GM23338 (cell line): Measurements from ENCODE around the gene TTPAL. TPM values are rescaled to one million over a fixed set of nuclear protein-coding genes. Genes with fewer than 3 reads are reported as not detected.

Experiments used
- ATAC-seq: fragments of 200-7000 bp; cut with Tn5 transposase; 3 replicates; pipeline ENCODE4 v1.9.1; 2020
- DNase-seq: peaks from one replicate; pipeline ENCODE4 v3.0.0-alpha.2; 2015; ENCODE audit warnings: low spot score
- H2AFZ ChIP-seq: fragments of 200-600 bp; sonication (generic); 2 replicates; pipeline ENCODE4 v1.8.0; 2016; ENCODE audit warnings: antibody characterized with exemption, mild to moderate bottlenecking, moderate library complexity
- H3F3A ChIP-seq: fragments of 200-600 bp; sonication (generic); replicated peaks from 2 replicates; pipeline ENCODE4 v1.8.0; 2017; ENCODE audit warnings: antibody characterized with exemption, mixed run types, low read depth
- H3K27ac ChIP-seq: fragments of 200-600 bp; sonication (generic); 2 replicates; pipeline ENCODE4 v1.6.1; 2016; ENCODE audit warnings: low read depth
- H3K27me3 ChIP-seq: fragments of 200-600 bp; sonication (generic); 2 replicates; pipeline ENCODE4 v1.8.0; 2016; ENCODE audit warnings: mild to moderate bottlenecking, mixed run types, moderate library complexity; ENCODE audit not compliant: insufficient read depth
- H3K36me3 ChIP-seq: fragments of 200-600 bp; sonication (generic); 2 replicates; pipeline ENCODE4 v1.8.0; 2016; ENCODE audit warnings: mild to moderate bottlenecking; ENCODE audit not compliant: insufficient read depth
- H3K4me1 ChIP-seq: fragments of 200-600 bp; sonication (generic); 2 replicates; pipeline ENCODE4 v1.8.0; 2016; ENCODE audit warnings: mild to moderate bottlenecking, moderate library complexity; ENCODE audit not compliant: insufficient read depth
- H3K4me2 ChIP-seq: fragments of 200-600 bp; sonication (generic); 2 replicates; pipeline ENCODE4 v1.7.1; 2017; ENCODE audit warnings: mixed run types
- H3K4me3 ChIP-seq: fragments of 200-600 bp; sonication (generic); 2 replicates; pipeline ENCODE4 v1.6.1; 2016; ENCODE audit warnings: mixed run types
- H3K79me2 ChIP-seq: fragments of 200-600 bp; sonication (generic); replicated peaks from 2 replicates; pipeline ENCODE4 v1.8.0; 2017; ENCODE audit warnings: mild to moderate bottlenecking; ENCODE audit not compliant: insufficient read depth
- H3K9me2 ChIP-seq: fragments of 200-600 bp; sonication (generic); 2 replicates; pipeline ENCODE4 v1.8.0; 2017; ENCODE audit not compliant: insufficient read depth
- H4K20me1 ChIP-seq: fragments of 200-600 bp; sonication (generic); replicated peaks from 2 replicates; pipeline ENCODE4 v1.8.0; 2017; ENCODE audit warnings: mild to moderate bottlenecking; ENCODE audit not compliant: insufficient read depth
- H3K27ac Mint-ChIP-seq: 2 replicates; pipeline ENCODE4 v1.8.0; 2020; ENCODE audit warnings: inconsistent platforms, mild to moderate bottlenecking, moderate library complexity, mixed read lengths
- H3K27me3 Mint-ChIP-seq: 3 replicates; pipeline ENCODE4 v1.8.0; 2022; ENCODE audit warnings: low read depth, mild to moderate bottlenecking, moderate library complexity, mixed read lengths, inconsistent platforms; ENCODE audit not compliant: insufficient read depth, poor library complexity
- H3K36me3 Mint-ChIP-seq: 3 replicates; pipeline ENCODE4 v1.8.0; 2021; ENCODE audit warnings: low read depth, mild to moderate bottlenecking, inconsistent platforms, moderate library complexity, mixed read lengths
- H3K4me1 Mint-ChIP-seq: 3 replicates; pipeline ENCODE4 v1.8.0; 2020; ENCODE audit warnings: mild to moderate bottlenecking, inconsistent platforms, mixed read lengths
- H3K4me3 Mint-ChIP-seq: 3 replicates; pipeline ENCODE4 v1.8.0; 2021; ENCODE audit warnings: moderate library complexity, mild to moderate bottlenecking, inconsistent platforms, mixed read lengths
- H3K9me3 Mint-ChIP-seq: 3 replicates; pipeline ENCODE4 v1.8.0; 2020; ENCODE audit warnings: moderate library complexity, mild to moderate bottlenecking, inconsistent platforms, mixed read lengths
- CREB1 ChIP-seq: fragments of 250-450 bp; sonication (Bioruptor Pico); IDR thresholded peaks from 2 replicates; pipeline ENCODE4 v1.5.0; 2020; ENCODE audit warnings: low read depth, mild to moderate bottlenecking, moderate library complexity
- EZH2 ChIP-seq: fragments of 200-600 bp; sonication (generic); IDR thresholded peaks from one replicate; pipeline ENCODE4 v1.8.0; 2017; ENCODE audit warnings: antibody characterized with exemption, mild to moderate bottlenecking, low read depth; ENCODE audit not compliant: unreplicated experiment
- EZH2phosphoT487 ChIP-seq: fragments of 200-600 bp; sonication (generic); IDR thresholded peaks from one replicate; pipeline ENCODE4 v1.8.1; 2018; ENCODE audit warnings: antibody characterized with exemption; ENCODE audit not compliant: unreplicated experiment
- JUNB ChIP-seq: IDR thresholded peaks from one replicate; pipeline ENCODE4 v1.6.1; 2016; ENCODE audit warnings: antibody characterized with exemption; ENCODE audit not compliant: unreplicated experiment
- NANOG ChIP-seq: IDR thresholded peaks from 2 replicates; pipeline ENCODE4 v1.6.1; 2016; ENCODE audit warnings: antibody characterized with exemption, borderline replicate concordance
- POLR2AphosphoS5 ChIP-seq: IDR thresholded peaks from 2 replicates; pipeline ENCODE4 v1.6.1; 2016; ENCODE audit warnings: antibody characterized with exemption, low read depth
- ZNF114 ChIP-seq: fragments of 250-450 bp; sonication (Bioruptor Pico); IDR thresholded peaks from 2 replicates; pipeline ENCODE4 v1.5.0; 2020; ENCODE audit warnings: mild to moderate bottlenecking, moderate library complexity
- ZNF331 ChIP-seq: fragments of 250-450 bp; sonication (Bioruptor Pico); IDR thresholded peaks from 2 replicates; pipeline ENCODE4 v1.5.0; 2020; ENCODE audit warnings: low read depth, mild to moderate bottlenecking, moderate library complexity
- polyA plus RNA-seq: library from polyadenylated mRNA; unstranded; fragments of >200 nt; fragmentation: Nextera tagmentation; extraction: Ambion mirVana; gene quantifications from 2 replicates; pipeline ENCODE4 v1.2.1, GENCODE V29; 2016
- total RNA-seq: library from RNA; depleted of rRNA; stranded (reverse); fragments of >200 nt; shearing (Covaris generic); gene quantifications from 2 replicates; pipeline ENCODE4 v1.2.3, GENCODE V29; 2014
- TF ChIP-seq, protein P1 (sequence below): fragments of 250-450 bp; sonication (Bioruptor Pico); IDR thresholded peaks from 2 replicates; pipeline ENCODE4 v1.5.0; 2020; ENCODE audit warnings: mild to moderate bottlenecking, moderate library complexity
- TF ChIP-seq, protein P2 (sequence below): IDR thresholded peaks from 2 replicates; pipeline ENCODE4 v1.6.1; 2016; ENCODE audit warnings: antibody characterized with exemption
- TF ChIP-seq, protein P3 (sequence below), 2 experiments: fragments of 200-600 bp in 1 of 2; sonication (generic) in 1 of 2; conservative IDR thresholded peaks; 2 replicates each; pipeline versions ENCODE4 v1.5.1 to v1.6.1; 2016 to 2017; ENCODE audit warnings: antibody characterized with exemption in 2 of 2, low read depth in 2 of 2, mild to moderate bottlenecking in 2 of 2, moderate library complexity in 1 of 2
- TF ChIP-seq, protein P4 (sequence below): IDR thresholded peaks from one replicate; pipeline ENCODE4 v1.6.1; 2018; ENCODE audit warnings: antibody characterized with exemption; ENCODE audit not compliant: unreplicated experiment

TTPAL gene
- total and polyA plus RNA-seq, 2 experiments from 2014 or later = 3.7 to 10.2 TPM

DNA sequence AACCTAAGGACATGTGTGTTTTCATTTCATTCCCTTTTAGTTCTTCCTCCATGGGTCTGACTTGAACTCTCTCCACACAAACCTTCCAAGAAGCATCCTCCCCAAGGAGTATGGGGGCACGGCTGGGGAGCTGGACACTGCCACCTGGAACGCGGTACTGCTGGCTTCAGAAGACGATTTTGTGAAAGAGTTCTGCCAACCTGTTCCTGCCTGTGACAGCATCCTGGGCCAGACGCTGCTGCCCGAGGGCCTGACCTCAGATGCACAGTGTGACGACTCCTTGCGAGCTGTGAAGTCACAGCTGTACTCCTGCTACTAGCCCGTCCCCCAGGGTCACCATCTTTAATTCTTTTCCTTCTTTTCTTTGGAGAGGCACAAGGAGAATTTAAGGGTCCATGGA lies 13.5 kb downstream of the TTPAL start (continued):
- TF ChIP-seq, protein P1, sequence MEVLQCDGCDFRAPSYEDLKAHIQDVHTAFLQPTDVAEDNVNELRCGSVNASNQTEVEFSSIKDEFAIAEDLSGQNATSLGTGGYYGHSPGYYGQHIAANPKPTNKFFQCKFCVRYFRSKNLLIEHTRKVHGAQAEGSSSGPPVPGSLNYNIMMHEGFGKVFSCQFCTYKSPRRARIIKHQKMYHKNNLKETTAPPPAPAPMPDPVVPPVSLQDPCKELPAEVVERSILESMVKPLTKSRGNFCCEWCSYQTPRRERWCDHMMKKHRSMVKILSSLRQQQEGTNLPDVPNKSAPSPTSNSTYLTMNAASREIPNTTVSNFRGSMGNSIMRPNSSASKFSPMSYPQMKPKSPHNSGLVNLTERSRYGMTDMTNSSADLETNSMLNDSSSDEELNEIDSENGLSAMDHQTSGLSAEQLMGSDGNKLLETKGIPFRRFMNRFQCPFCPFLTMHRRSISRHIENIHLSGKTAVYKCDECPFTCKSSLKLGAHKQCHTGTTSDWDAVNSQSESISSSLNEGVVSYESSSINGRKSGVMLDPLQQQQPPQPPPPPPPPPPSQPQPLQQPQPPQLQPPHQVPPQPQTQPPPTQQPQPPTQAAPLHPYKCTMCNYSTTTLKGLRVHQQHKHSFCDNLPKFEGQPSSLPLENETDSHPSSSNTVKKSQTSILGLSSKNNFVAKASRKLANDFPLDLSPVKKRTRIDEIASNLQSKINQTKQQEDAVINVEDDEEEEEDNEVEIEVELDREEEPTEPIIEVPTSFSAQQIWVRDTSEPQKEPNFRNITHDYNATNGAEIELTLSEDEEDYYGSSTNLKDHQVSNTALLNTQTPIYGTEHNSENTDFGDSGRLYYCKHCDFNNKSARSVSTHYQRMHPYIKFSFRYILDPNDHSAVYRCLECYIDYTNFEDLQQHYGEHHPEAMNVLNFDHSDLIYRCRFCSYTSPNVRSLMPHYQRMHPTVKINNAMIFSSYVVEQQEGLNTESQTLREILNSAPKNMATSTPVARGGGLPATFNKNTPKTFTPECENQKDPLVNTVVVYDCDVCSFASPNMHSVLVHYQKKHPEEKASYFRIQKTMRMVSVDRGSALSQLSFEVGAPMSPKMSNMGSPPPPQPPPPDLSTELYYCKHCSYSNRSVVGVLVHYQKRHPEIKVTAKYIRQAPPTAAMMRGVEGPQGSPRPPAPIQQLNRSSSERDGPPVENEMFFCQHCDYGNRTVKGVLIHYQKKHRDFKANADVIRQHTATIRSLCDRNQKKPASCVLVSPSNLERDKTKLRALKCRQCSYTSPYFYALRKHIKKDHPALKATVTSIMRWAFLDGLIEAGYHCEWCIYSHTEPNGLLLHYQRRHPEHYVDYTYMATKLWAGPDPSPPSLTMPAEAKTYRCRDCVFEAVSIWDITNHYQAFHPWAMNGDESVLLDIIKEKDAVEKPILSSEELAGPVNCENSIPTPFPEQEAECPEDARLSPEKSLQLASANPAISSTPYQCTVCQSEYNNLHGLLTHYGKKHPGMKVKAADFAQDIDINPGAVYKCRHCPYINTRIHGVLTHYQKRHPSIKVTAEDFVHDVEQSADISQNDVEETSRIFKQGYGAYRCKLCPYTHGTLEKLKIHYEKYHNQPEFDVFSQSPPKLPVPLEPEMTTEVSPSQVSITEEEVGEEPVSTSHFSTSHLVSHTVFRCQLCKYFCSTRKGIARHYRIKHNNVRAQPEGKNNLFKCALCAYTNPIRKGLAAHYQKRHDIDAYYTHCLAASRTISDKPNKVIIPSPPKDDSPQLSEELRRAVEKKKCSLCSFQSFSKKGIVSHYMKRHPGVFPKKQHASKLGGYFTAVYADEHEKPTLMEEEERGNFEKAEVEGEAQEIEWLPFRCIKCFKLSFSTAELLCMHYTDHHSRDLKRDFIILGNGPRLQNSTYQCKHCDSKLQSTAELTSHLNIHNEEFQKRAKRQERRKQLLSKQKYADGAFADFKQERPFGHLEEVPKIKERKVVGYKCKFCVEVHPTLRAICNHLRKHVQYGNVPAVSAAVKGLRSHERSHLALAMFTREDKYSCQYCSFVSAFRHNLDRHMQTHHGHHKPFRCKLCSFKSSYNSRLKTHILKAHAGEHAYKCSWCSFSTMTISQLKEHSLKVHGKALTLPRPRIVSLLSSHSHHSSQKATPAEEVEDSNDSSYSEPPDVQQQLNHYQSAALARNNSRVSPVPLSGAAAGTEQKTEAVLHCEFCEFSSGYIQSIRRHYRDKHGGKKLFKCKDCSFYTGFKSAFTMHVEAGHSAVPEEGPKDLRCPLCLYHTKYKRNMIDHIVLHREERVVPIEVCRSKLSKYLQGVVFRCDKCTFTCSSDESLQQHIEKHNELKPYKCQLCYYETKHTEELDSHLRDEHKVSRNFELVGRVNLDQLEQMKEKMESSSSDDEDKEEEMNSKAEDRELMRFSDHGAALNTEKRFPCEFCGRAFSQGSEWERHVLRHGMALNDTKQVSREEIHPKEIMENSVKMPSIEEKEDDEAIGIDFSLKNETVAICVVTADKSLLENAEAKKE = no peak
- TF ChIP-seq, protein P2, sequence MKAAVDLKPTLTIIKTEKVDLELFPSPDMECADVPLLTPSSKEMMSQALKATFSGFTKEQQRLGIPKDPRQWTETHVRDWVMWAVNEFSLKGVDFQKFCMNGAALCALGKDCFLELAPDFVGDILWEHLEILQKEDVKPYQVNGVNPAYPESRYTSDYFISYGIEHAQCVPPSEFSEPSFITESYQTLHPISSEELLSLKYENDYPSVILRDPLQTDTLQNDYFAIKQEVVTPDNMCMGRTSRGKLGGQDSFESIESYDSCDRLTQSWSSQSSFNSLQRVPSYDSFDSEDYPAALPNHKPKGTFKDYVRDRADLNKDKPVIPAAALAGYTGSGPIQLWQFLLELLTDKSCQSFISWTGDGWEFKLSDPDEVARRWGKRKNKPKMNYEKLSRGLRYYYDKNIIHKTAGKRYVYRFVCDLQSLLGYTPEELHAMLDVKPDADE = no peak

DNA sequence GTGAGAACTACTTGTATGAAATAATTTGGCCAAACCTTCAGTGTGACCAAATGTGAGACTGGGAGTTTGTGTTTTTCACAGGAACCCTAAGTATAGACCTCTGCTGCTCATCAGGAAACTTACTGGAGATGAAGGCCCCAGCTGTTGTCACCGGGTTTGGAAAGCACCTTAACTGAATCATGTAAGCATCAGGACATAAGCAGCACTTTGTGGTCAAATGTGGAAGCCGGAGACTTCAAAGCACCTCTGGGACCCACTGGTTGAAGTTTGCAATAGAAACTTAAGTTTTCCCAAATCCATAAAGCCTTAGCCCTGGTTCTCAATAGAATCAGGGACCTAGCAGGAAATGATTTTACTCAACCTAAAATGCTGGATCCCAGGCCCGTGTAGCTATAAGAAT lies 14.3 kb downstream of the TTPAL start:
- Histone ChIP-seq H3K27ac (no peak overlapping the region), H2AFZ (no peak overlapping the region), H4K20me1 (no peaks in the 10 kb centered on the region; the same call in 1 of the 2 replicates), H3K4me3 (no peak overlapping the region), H3K4me2 (no peak overlapping the region), H3K4me1 (no peaks in the 10 kb centered on the region), H3F3A (no peaks in the 10 kb centered on the region), H3K36me3 (peaks cover 23% of the 10 kb centered on the region; the same call in 1 of the 2 replicates), H3K79me2 (no peaks in the 10 kb centered on the region), H3K9me2 (no peaks in the 10 kb centered on the region), H3K27me3 (no peaks in the 10 kb centered on the region)
- Mint-ChIP-seq H3K27me3 (no peaks in the 10 kb centered on the region), H3K36me3 (peaks cover 32% of the 10 kb centered on the region), H3K9me3 (no peaks in the 10 kb centered on the region), H3K27ac (no peak overlapping the region), H3K4me3 (no peak overlapping the region), H3K4me1 (no peaks in the 10 kb centered on the region)
- DNase-seq = no peak
- no peak for ATAC-seq
- no peak for TF ChIP-seq EZH2
- TF ChIP-seq, protein P2 = no peak
- TF ChIP-seq, protein P3, sequence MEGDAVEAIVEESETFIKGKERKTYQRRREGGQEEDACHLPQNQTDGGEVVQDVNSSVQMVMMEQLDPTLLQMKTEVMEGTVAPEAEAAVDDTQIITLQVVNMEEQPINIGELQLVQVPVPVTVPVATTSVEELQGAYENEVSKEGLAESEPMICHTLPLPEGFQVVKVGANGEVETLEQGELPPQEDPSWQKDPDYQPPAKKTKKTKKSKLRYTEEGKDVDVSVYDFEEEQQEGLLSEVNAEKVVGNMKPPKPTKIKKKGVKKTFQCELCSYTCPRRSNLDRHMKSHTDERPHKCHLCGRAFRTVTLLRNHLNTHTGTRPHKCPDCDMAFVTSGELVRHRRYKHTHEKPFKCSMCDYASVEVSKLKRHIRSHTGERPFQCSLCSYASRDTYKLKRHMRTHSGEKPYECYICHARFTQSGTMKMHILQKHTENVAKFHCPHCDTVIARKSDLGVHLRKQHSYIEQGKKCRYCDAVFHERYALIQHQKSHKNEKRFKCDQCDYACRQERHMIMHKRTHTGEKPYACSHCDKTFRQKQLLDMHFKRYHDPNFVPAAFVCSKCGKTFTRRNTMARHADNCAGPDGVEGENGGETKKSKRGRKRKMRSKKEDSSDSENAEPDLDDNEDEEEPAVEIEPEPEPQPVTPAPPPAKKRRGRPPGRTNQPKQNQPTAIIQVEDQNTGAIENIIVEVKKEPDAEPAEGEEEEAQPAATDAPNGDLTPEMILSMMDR (conservative IDR thresholded peaks at IDR 0.05; ENCODE audit: low read depth in 2 of 2) = no peak
- TF ChIP-seq ZNF114 (CRISPR knock-in tag) = no peak
- TF ChIP-seq NANOG = no peak
- TF ChIP-seq JUNB = no peak
- TF ChIP-seq CREB1 = no peak
- TF ChIP-seq POLR2AphosphoS5 = no peak
- TF ChIP-seq ZNF331 (CRISPR knock-in tag) = no peak
- TF ChIP-seq, protein P4, sequence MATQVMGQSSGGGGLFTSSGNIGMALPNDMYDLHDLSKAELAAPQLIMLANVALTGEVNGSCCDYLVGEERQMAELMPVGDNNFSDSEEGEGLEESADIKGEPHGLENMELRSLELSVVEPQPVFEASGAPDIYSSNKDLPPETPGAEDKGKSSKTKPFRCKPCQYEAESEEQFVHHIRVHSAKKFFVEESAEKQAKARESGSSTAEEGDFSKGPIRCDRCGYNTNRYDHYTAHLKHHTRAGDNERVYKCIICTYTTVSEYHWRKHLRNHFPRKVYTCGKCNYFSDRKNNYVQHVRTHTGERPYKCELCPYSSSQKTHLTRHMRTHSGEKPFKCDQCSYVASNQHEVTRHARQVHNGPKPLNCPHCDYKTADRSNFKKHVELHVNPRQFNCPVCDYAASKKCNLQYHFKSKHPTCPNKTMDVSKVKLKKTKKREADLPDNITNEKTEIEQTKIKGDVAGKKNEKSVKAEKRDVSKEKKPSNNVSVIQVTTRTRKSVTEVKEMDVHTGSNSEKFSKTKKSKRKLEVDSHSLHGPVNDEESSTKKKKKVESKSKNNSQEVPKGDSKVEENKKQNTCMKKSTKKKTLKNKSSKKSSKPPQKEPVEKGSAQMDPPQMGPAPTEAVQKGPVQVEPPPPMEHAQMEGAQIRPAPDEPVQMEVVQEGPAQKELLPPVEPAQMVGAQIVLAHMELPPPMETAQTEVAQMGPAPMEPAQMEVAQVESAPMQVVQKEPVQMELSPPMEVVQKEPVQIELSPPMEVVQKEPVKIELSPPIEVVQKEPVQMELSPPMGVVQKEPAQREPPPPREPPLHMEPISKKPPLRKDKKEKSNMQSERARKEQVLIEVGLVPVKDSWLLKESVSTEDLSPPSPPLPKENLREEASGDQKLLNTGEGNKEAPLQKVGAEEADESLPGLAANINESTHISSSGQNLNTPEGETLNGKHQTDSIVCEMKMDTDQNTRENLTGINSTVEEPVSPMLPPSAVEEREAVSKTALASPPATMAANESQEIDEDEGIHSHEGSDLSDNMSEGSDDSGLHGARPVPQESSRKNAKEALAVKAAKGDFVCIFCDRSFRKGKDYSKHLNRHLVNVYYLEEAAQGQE = no peak
- TF ChIP-seq EZH2phosphoT487 = no peak
